GM12864 (cell line): ENCODE data around the gene ADRB2.

Experiments
- DNase-seq: peaks from one replicate; pipeline ENCODE4 v3.0.0-alpha.2; 2011; ENCODE audit warnings: low read depth
- H3K4me3 ChIP-seq: 2 replicates; pipeline ENCODE4 v1.5.1; 2011; ENCODE audit warnings: mild to moderate bottlenecking, low read depth, low read length, control low read depth
- CTCF ChIP-seq: IDR thresholded peaks from 2 replicates; pipeline ENCODE4 v1.5.1; 2011; ENCODE audit warnings: low read depth, mild to moderate bottlenecking, moderate library complexity, low read length, control low read depth, inconsistent platforms; ENCODE audit errors: missing control alignments

ADRB2 gene

GRCh38 chr5:148837383-148837782 lies 11.0 kb downstream of the ADRB2 start:
- TF ChIP-seq CTCF, result no peak
- no peak for DNase-seq
- no peak overlapping the region for H3K4me3 ChIP-seq

GRCh38 chr5:148838357-148838756 lies 11.9 kb downstream of the ADRB2 start:
- no peak overlapping the region for H3K4me3 ChIP-seq
- DNase-seq, result no peak
- TF ChIP-seq CTCF, result no peak

GRCh38 chr5:148839960-148840359 lies 13.5 kb downstream of the ADRB2 start:
- no peak for DNase-seq
- H3K4me3 ChIP-seq, result no peak overlapping the region
- no peak for TF ChIP-seq CTCF

GRCh38 chr5:148840531-148840930 lies 14.1 kb downstream of the ADRB2 start:
- TF ChIP-seq CTCF, result no peak
- H3K4me3 ChIP-seq, result no peak overlapping the region
- no peak for DNase-seq

- no peak for DNase-seq
- H3K4me3 ChIP-seq, result no peak overlapping the region
- no peak for TF ChIP-seq CTCF
Observed at GRCh38 chr5:148841519-148841918, 15.1 kb downstream of the ADRB2 start.

GRCh38 chr5:148842161-148842560 lies 15.8 kb downstream of the ADRB2 start:
- DNase-seq, result no peak
- TF ChIP-seq CTCF, result no peak
- no peak overlapping the region for H3K4me3 ChIP-seq

- TF ChIP-seq CTCF, result no peak
Observed at GRCh38 chr5:148843510-148844318, 17.3 kb downstream of the ADRB2 start.

More at GRCh38 chr5:148843510-148844318, 17.3 kb downstream of the ADRB2 start:
- no peak overlapping the region for H3K4me3 ChIP-seq
- DNase-seq, result no peak
